Activated CD4-positive, CD25-positive, alpha-beta regulatory T cell treated with anti-CD3 and anti-CD28 coated beads, Interleukin-2, amount 50 U/mL, for 24 hours (primary cell): ENCODE measurements around the gene CRYBB1.
"Not testable (repeated sequence)": the region's sequence is repeated elsewhere in the genome, so short reads cannot be mapped to it uniquely, and the experiment has no call there.

Experiments used
- ATAC-seq, 2 donors: fragments of 150-1000 bp; cut with Tn5 transposase; one replicate each; pipeline ENCODE4 v1.10.0; 2021; ENCODE audit warnings: mild to moderate bottlenecking in 1 of 2, moderate library complexity in 1 of 2

The CRYBB1 gene

GRCh38 chr22:26635117-26635516, 17.3 kb upstream of the CRYBB1 start:
- ATAC-seq = no peak

GRCh38 chr22:26634189-26634588, 16.4 kb upstream of the CRYBB1 start:
- ATAC-seq = no peak

GRCh38 chr22:26632422-26633155, 14.8 kb upstream of the CRYBB1 start:
- no peak for ATAC-seq

GRCh38 chr22:26631282-26631681, 13.5 kb upstream of the CRYBB1 start:
- ATAC-seq = no peak

GRCh38 chr22:26629988-26630761, 12.3 kb upstream of the CRYBB1 start:
- no peak for ATAC-seq

GRCh38 chr22:26624803-26625202, 7.0 kb upstream of the CRYBB1 start:
- ATAC-seq = no peak

- no peak for ATAC-seq
These were observed 6.2 kb upstream of the CRYBB1 start for GRCh38 chr22:26623984-26624383.

GRCh38 chr22:26621663-26622062, 3.8 kb upstream of the CRYBB1 start, which contains the start of gene CRYBA4:
TSS of gene CRYBA4 (plus strand) at chr22:26621963. CDS start at chr22:26622597, 634 bp downstream.
- no peak for ATAC-seq

- ATAC-seq = no peak
These were observed 2.4 kb upstream of the CRYBB1 start for GRCh38 chr22:26620197-26620596.

GRCh38 chr22:26619510-26619909, 1.7 kb upstream of the CRYBB1 start:
- ATAC-seq = no peak

- no peak for ATAC-seq
These were observed 628 bp upstream of the CRYBB1 start for GRCh38 chr22:26618455-26618854.

GRCh38 chr22:26616650-26617049, 1.2 kb downstream of the CRYBB1 start:
- ATAC-seq = no peak

GRCh38 chr22:26615830-26616435, 1.9 kb downstream of the CRYBB1 start:
- no peak for ATAC-seq

GRCh38 chr22:26615149-26615548, 2.7 kb downstream of the CRYBB1 start:
- no peak for ATAC-seq

GRCh38 chr22:26614322-26614721, 3.5 kb downstream of the CRYBB1 start:
- no peak for ATAC-seq

GRCh38 chr22:26613753-26614152, 4.1 kb downstream of the CRYBB1 start:
- not testable (repeated sequence) for ATAC-seq

GRCh38 chr22:26612652-26613051, 5.2 kb downstream of the CRYBB1 start:
- ATAC-seq = no peak

GRCh38 chr22:26610996-26611395, 6.8 kb downstream of the CRYBB1 start:
- ATAC-seq = peak in 1 of 2 donors; percentile 17

GRCh38 chr22:26610072-26610958, 7.5 kb downstream of the CRYBB1 start:
- ATAC-seq = peak; percentile 51 to 73

- ATAC-seq = no peak
These were observed 8.5 kb downstream of the CRYBB1 start for GRCh38 chr22:26609287-26609686.

- ATAC-seq = no peak
These were observed 9.7 kb downstream of the CRYBB1 start for GRCh38 chr22:26608129-26608528.

- ATAC-seq = no peak
These were observed 11.2 kb downstream of the CRYBB1 start for GRCh38 chr22:26606611-26607010.

GRCh38 chr22:26604368-26604767, 13.5 kb downstream of the CRYBB1 start:
- ATAC-seq = no peak
